Heart right ventricle (tissue), 16 donors: ENCODE data around the gene FBN1. TPM values are rescaled to one million over a fixed set of nuclear protein-coding genes. Genes with fewer than 3 reads are reported as not detected.

ENCODE experiments used
- ATAC-seq, 8 donors: fragments of 200-7000 bp; cut with Tn5 transposase; one replicate each; pipeline ENCODE4 v1.9.1; 2020; ENCODE audit warnings: mild to moderate bottlenecking in 8 of 8, moderate library complexity in 8 of 8, moderate number of reproducible peaks in 1 of 8
- DNase-seq, 2 donors: peaks; one replicate each; pipeline ENCODE4 v3.0.0-alpha.2; 2020
- H3K27ac ChIP-seq, 10 donors: fragments of 200-600 bp; sonication (generic) in 2 of 10; one replicate each; pipeline versions ENCODE4 v1.5.0 to v1.8.0; 2020 to 2022; ENCODE audit warnings: mild to moderate bottlenecking in 3 of 10
- H3K27me3 ChIP-seq, 7 donors: fragments of 200-600 bp; one replicate each; pipeline ENCODE4 v1.8.0; 2021 to 2022; ENCODE audit warnings: mild to moderate bottlenecking in 2 of 7
- H3K36me3 ChIP-seq, 9 donors: fragments of 200-600 bp; sonication (generic) in 1 of 9; one replicate each; pipeline versions ENCODE4 v1.5.0 to v1.8.0; 2020 to 2022; ENCODE audit warnings: mild to moderate bottlenecking in 2 of 9
- H3K4me1 ChIP-seq, 9 donors: fragments of 200-600 bp; sonication (generic) in 1 of 9; one replicate each; pipeline versions ENCODE4 v1.5.0 to v1.8.0; 2020 to 2022; ENCODE audit warnings: mild to moderate bottlenecking in 4 of 9
- H3K4me3 ChIP-seq, 10 donors: fragments of 200-600 bp; sonication (generic) in 2 of 10; one replicate each; pipeline versions ENCODE4 v1.5.0 to v1.8.0; 2020 to 2022; ENCODE audit warnings: mild to moderate bottlenecking in 7 of 10, moderate library complexity in 2 of 10
- H3K9me3 ChIP-seq, 11 donors: fragments of 200-600 bp in 10 of 11; sonication (generic) in 2 of 11; one replicate each; pipeline versions ENCODE4 v1.5.0 to v1.8.0; 2013 to 2022; ENCODE audit warnings: mild to moderate bottlenecking in 2 of 11, control low read depth in 1 of 11, moderate library complexity in 1 of 11
- WGBS, 2 donors: extraction: QIAGEN DNeasy Blood & Tissue Kit; methylation state at CpG; one replicate each; pipeline ENCODE4 v1.1.7; 2013; ENCODE audit warnings: inconsistent platforms in 1 of 2; 5-methylcytosine and 5-hydroxymethylcytosine counted together
- intact Hi-C, 10 donors: fragments of 100-400 bp; cut with DNase I; formaldehyde crosslinking; loops; one replicate each; pipeline versions ENCODE4 v1.11.1 to v1.14.2; 2022
- polyA plus RNA-seq, 2 donors: library from polyadenylated mRNA; stranded (reverse); fragments of 200-250 nt; gene quantifications; one replicate each; pipeline ENCODE4 v1.2.3, GENCODE V29; 2013
- total RNA-seq, 10 donors: library from RNA; stranded (reverse); fragmentation: NEBNext Ultra II Directional in 3 of 10; extraction: Animal tissue kit (Norgen Biotek cat#: 25700) in 3 of 10; gene quantifications; one replicate each; pipeline versions ENCODE4 v1.2.1 to v1.2.4, GENCODE V29; 2021 to 2023
- TF ChIP-seq, protein P1 (sequence below), 9 donors: fragments of 200-600 bp; sonication (generic) in 2 of 9; IDR thresholded peaks; one replicate each; pipeline versions ENCODE4 v1.5.0 to v1.8.0; 2021 to 2022; ENCODE audit warnings: antibody characterized with exemption in 9 of 9, mild to moderate bottlenecking in 5 of 9, moderate library complexity in 1 of 9
- donor health status: Arrhythmogenic right ventricular cardiomyopathy.
- donor health status: ischemic (EF 13 %, LVEDD 7.1; RV severe dilation, severe dysfunction).
- donor health status: healthy with polysubstance abuse.
- donor health status: DM: no; HTN: yes; CAD: no.
- donor health status: DM: no; HTN: no; CAD: no.
- donor health status: ischemic (EF 25% LVEDD 6.9; RV normal size, moderate dysfunction).
- donor health status: ischemic (EF 25% LVEDD 5.7; RV mildly dilated, moderate dysfunction).
- donor health status: healthy.
- donor health status: DM: yes; HTN: yes; CAD: no.
- donor health status: Ischemic cardiomyopathy.
- donor health status: ischemic (EF 35%, LVEDD 5.7; RV mildly dilated, moderate dysfunction).
- donor health status: nonischemic (EF 11% LVEDD 7.7; RV severe dilation, severe dysfunction).
- donor health status: DM: yes; HTN: yes; CAD: no.
- donor health status: PGD.
- donor health status: ischemic (EF 29% LVEDD 5.4; RV normal size, mild dysfunction).
- donor health status: nonischemic (EF 23%, LVEDD 6.1; RV moderate dilation, normal function).

FBN1 gene
- total and polyA plus RNA-seq, 12 donors, result 7.0 to 116 (median 31.1) TPM

DNA sequence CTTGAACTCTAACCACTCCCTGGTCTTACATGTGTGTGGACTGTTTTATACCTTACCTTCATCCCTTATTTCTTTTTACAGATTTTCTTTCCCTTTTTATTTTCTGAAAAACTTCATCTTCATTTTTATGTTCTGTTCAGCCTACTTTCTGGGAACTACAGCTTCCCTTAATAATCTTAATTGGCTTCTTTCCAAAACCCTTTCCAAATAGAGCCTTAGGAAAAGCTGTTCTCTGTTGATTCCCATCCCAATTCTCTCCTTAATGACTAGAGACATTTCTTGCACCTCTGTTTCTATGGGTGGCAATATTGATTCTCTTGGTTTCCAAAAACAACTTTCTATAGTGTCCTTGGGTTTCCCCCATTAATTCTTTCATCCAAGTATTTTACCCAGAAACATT, 179.4 kb downstream of the FBN1 start:
- DNase-seq (no peak), ATAC-seq (no peak)
- H3K4me1 ChIP-seq, result peaks cover 0 to 9% (median 0%) of the 10 kb centered on the region in 9 donors
- H3K36me3 ChIP-seq, result peaks cover 0 to 98% (median 46%) of the 10 kb centered on the region in 9 donors
- intact Hi-C loops, result no loop called here
- H3K4me3 ChIP-seq, result no peak overlapping the region
- H3K27me3 ChIP-seq, result no peaks in the 10 kb centered on the region
- no peak overlapping the region for H3K27ac ChIP-seq
- TF ChIP-seq, protein P1, sequence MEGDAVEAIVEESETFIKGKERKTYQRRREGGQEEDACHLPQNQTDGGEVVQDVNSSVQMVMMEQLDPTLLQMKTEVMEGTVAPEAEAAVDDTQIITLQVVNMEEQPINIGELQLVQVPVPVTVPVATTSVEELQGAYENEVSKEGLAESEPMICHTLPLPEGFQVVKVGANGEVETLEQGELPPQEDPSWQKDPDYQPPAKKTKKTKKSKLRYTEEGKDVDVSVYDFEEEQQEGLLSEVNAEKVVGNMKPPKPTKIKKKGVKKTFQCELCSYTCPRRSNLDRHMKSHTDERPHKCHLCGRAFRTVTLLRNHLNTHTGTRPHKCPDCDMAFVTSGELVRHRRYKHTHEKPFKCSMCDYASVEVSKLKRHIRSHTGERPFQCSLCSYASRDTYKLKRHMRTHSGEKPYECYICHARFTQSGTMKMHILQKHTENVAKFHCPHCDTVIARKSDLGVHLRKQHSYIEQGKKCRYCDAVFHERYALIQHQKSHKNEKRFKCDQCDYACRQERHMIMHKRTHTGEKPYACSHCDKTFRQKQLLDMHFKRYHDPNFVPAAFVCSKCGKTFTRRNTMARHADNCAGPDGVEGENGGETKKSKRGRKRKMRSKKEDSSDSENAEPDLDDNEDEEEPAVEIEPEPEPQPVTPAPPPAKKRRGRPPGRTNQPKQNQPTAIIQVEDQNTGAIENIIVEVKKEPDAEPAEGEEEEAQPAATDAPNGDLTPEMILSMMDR (IDR thresholded peaks at IDR 0.05), result no peak
- no peaks in the 10 kb centered on the region for H3K9me3 ChIP-seq

DNA sequence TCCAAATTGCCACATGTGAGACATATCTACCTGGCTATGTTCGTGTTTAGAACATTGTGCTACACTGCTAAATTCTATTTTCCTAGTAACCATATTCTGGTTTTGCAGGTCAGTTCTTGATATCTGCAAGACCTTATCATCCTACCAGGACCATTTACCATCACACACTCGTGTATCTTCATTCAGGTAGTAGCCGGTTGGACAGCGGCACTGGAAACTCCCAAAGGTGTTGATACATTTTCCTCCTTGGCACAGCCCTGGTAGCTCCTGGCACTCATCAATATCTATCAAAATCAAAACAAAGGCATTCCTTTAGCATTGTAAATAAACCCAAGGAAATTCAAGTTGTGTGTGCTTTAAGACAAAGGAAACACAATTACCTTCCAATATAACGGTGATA, 180.1 kb downstream of the FBN1 start:
- H3K9me3 ChIP-seq, result no peaks in the 10 kb centered on the region
- WGBS, 2 donors, result 93% methylated on average over 5 of the region's 5 CpGs
- no peak overlapping the region for H3K4me3 ChIP-seq
- intact Hi-C loops, result no loop called here
- no peak overlapping the region for H3K27ac ChIP-seq
- peaks cover 0 to 98% (median 42%) of the 10 kb centered on the region in 9 donors for H3K36me3 ChIP-seq
- H3K27me3 ChIP-seq, result no peaks in the 10 kb centered on the region
- ATAC-seq, result no peak
- DNase-seq, result no peak
- H3K4me1 ChIP-seq, result peaks cover 0 to 9% (median 0%) of the 10 kb centered on the region in 9 donors
- TF ChIP-seq, protein P1 (IDR thresholded peaks at IDR 0.05), result no peak

DNA sequence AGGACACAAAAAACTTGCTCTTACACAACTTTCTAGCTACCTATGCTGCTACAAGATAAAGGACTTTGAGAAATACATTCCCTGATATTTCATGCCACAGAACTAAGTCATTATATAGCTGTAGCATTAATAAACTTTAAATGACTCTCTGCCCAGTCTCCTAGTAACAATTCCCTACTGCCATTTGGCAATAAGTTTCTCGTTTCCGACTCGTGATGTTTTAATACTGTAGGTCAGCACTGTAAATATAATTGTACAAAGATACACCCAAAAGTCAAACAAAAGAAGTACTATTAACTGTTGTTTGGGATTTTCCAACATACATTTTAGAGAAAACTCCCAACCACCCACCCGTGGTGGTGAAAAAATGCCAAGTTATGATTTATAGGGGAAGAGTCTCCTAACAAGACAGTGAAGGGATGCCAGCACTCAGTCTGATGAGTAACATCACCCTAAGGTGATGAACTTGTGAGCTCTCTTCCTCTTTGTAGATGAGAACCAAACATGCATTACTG, 182.1 kb downstream of the FBN1 start:
- DNase-seq (no peak), ATAC-seq (no peak)
- TF ChIP-seq, protein P1 (IDR thresholded peaks at IDR 0.05), result no peak
- no peak overlapping the region for H3K27ac ChIP-seq
- no peak overlapping the region for H3K4me3 ChIP-seq
- intact Hi-C loops, result no loop called here
- no peaks in the 10 kb centered on the region for H3K9me3 ChIP-seq
- no peaks in the 10 kb centered on the region for H3K27me3 ChIP-seq
- peaks cover 0 to 100% (median 35%) of the 10 kb centered on the region in 9 donors for H3K36me3 ChIP-seq
- peaks cover 0 to 22% (median 0%) of the 10 kb centered on the region in 9 donors for H3K4me1 ChIP-seq
- 87% methylated on average over 4 of the region's 4 CpGs for WGBS, 2 donors

DNA sequence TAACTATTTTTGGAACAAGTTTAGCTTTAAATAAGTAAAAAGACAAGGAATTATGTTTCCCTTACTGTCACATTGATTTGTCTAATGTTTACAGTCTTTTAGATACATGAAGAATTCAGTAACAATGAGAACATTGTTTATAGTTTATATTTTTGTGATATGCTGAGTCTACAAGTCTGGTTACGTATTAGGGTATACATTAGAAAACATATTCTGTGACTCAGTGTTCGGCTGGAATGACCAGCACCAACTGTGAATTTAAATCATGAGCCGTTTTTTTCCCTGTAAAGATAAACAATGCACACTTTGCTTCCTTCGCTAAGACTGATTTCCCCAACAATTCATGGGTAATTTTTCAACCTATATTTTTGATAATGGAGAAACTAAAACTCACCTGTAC, 182.8 kb downstream of the FBN1 start:
- Histone ChIP-seq H3K4me1 (peaks cover 0 to 22% (median 0%) of the 10 kb centered on the region in 9 donors), H3K9me3 (no peaks in the 10 kb centered on the region), H3K4me3 (no peak overlapping the region), H3K36me3 (peaks cover 0 to 100% (median 27%) of the 10 kb centered on the region in 9 donors), H3K27me3 (no peaks in the 10 kb centered on the region), H3K27ac (no peak overlapping the region)
- no peak for DNase-seq
- WGBS, 2 donors, result 88 to 93% methylated on average over 4 of the region's 4 CpGs
- intact Hi-C loops, result no loop called here
- no peak for ATAC-seq
- TF ChIP-seq, protein P1 (IDR thresholded peaks at IDR 0.05), result no peak
